HepG2 (cell line): ENCODE data around the gene NT5C. TPM values are rescaled to one million over a fixed set of nuclear protein-coding genes. Genes with fewer than 3 reads are reported as not detected.

Experiments used
- AHR ChIP-seq: IDR thresholded peaks from 2 replicates; pipeline ENCODE4 v1.6.1; 2018; ENCODE audit warnings: missing genetic modification reagents, missing compliant biosample characterization
- CCAR2 ChIP-seq: fragments of 200-400 bp; formaldehyde crosslinking; optimal IDR thresholded peaks from 2 replicates; pipeline ENCODE3; 2018; ENCODE audit warnings: low read depth, mild to moderate bottlenecking, low read length, moderate library complexity
- DNMT1 ChIP-seq: sonication (generic); formaldehyde crosslinking; IDR thresholded peaks from 2 replicates; pipeline ENCODE4 v1.5.1; 2020; ENCODE audit warnings: mild to moderate bottlenecking, missing genetic modification reagents
- GTF3A ChIP-seq: sonication (generic); formaldehyde crosslinking; conservative IDR thresholded peaks from 2 replicates; pipeline ENCODE4 v1.4.0; 2020; ENCODE audit warnings: mild to moderate bottlenecking, missing genetic modification reagents
- KAT7 ChIP-seq: IDR thresholded peaks from 2 replicates; pipeline ENCODE4 v1.6.1; 2018; ENCODE audit warnings: borderline replicate concordance, missing compliant biosample characterization
- KLF13 ChIP-seq: sonication (generic); formaldehyde crosslinking; IDR thresholded peaks from 2 replicates; pipeline ENCODE4 v1.4.0; 2020; ENCODE audit warnings: mild to moderate bottlenecking, missing genetic modification reagents
- KLF15 ChIP-seq: sonication (generic); formaldehyde crosslinking; IDR thresholded peaks from 2 replicates; pipeline ENCODE4 v1.8.1; 2023; ENCODE audit warnings: borderline replicate concordance, mild to moderate bottlenecking, inconsistent platforms, missing genetic modification reagents, mixed read lengths
- NFIB ChIP-seq: sonication (generic); formaldehyde crosslinking; IDR thresholded peaks from 2 replicates; pipeline ENCODE4 v1.9.0; 2021; ENCODE audit warnings: missing genetic modification reagents, mild to moderate bottlenecking, borderline replicate concordance
- NFRKB ChIP-seq: fragments of 450-650 bp; IDR thresholded peaks from 2 replicates; pipeline ENCODE4 v1.6.1; 2017
- NFYC ChIP-seq: IDR thresholded peaks from 2 replicates; pipeline ENCODE4 v1.6.1; 2016; ENCODE audit warnings: missing genetic modification reagents, missing compliant biosample characterization
- NONO ChIP-seq, 2 experiments: fragments of 450-650 bp in 1 of 2; sonication (generic) in 1 of 2; formaldehyde crosslinking in 1 of 2; IDR thresholded peaks in 1 of 2; conservative IDR thresholded peaks in 1 of 2; 2 replicates each; pipeline versions ENCODE4 v1.6.1 to v1.8.0; 2017 to 2022; ENCODE audit warnings: mild to moderate bottlenecking in 1 of 2, missing genetic modification reagents in 1 of 2, moderate library complexity in 1 of 2
- POGZ ChIP-seq: sonication (generic); formaldehyde crosslinking; IDR thresholded peaks from 2 replicates; pipeline ENCODE4 v1.4.0; 2020; ENCODE audit warnings: mild to moderate bottlenecking, missing genetic modification reagents
- SMARCC2 ChIP-seq: fragments of 450-650 bp; IDR thresholded peaks from 2 replicates; pipeline ENCODE4 v1.6.1; 2017; ENCODE audit warnings: antibody characterized with exemption, mild to moderate bottlenecking
- ZKSCAN8 ChIP-seq: IDR thresholded peaks from 2 replicates; pipeline ENCODE4 v1.6.1; 2016; ENCODE audit warnings: borderline replicate concordance, missing genetic modification reagents, missing compliant biosample characterization
- ZMYM2 ChIP-seq: sonication (generic); formaldehyde crosslinking; IDR thresholded peaks from 2 replicates; pipeline ENCODE4 v1.8.0; 2022; ENCODE audit warnings: mild to moderate bottlenecking, missing genetic modification reagents
- ZNF235 ChIP-seq: sonication (generic); formaldehyde crosslinking; IDR thresholded peaks from 2 replicates; pipeline ENCODE4 v1.8.1; 2023; ENCODE audit warnings: mild to moderate bottlenecking, missing genetic modification reagents, borderline replicate concordance
- ZNF549 ChIP-seq: sonication (generic); formaldehyde crosslinking; IDR thresholded peaks from 2 replicates; pipeline ENCODE4 v1.5.0; 2020; ENCODE audit warnings: missing genetic modification reagents
- ZNF598 ChIP-seq: sonication (generic); formaldehyde crosslinking; IDR thresholded peaks from 2 replicates; pipeline ENCODE4 v1.5.1; 2020; ENCODE audit warnings: mild to moderate bottlenecking, missing genetic modification reagents, borderline replicate concordance
- ZNF781 ChIP-seq: sonication (generic); formaldehyde crosslinking; IDR thresholded peaks from 2 replicates; pipeline ENCODE4 v1.5.1; 2020; ENCODE audit warnings: borderline replicate concordance, mild to moderate bottlenecking, missing genetic modification reagents; ENCODE audit errors: not compliant biosample characterization
- polyA plus RNA-seq, 8 experiments: library from polyadenylated mRNA; depleted of rRNA in 3 of 8; stranded (reverse) in 7 of 8; unstranded in 1 of 8; fragments of >200 nt; fragmentation: Illumina TruSeq in 4 of 8; extraction: Trizol in 4 of 8; gene quantifications; 2 replicates each; pipeline versions ENCODE4 v1.2.1 to v1.2.3, GENCODE V29; 2011 to 2016; ENCODE audit warnings: low read depth in 4 of 8, missing spikeins in 1 of 8, mixed read lengths in 1 of 8; ENCODE audit not compliant: insufficient read depth in 1 of 8
- total RNA-seq, 5 experiments: library from RNA; depleted of rRNA; stranded (reverse); fragments of >200 nt; fragmentation: Illumina TruSeq; extraction: Trizol; gene quantifications; 2 replicates each; pipeline ENCODE4 v1.2.3, GENCODE V29; 2016; ENCODE audit warnings: low read depth in 1 of 5
- TF ChIP-seq, protein P1 (sequence below): sonication (generic); formaldehyde crosslinking; IDR thresholded peaks from 2 replicates; pipeline ENCODE4 v1.8.0; 2022; ENCODE audit warnings: mild to moderate bottlenecking, missing genetic modification reagents; ENCODE audit not compliant: insufficient replicate concordance
- TF ChIP-seq, protein P2 (sequence below): sonication (generic); formaldehyde crosslinking; IDR thresholded peaks from 2 replicates; pipeline ENCODE4 v1.5.0; 2020; ENCODE audit warnings: mild to moderate bottlenecking, missing genetic modification reagents
- TF ChIP-seq, protein P3 (sequence below): sonication (generic); formaldehyde crosslinking; IDR thresholded peaks from 2 replicates; pipeline ENCODE4 v1.8.1; 2023; ENCODE audit warnings: mild to moderate bottlenecking, missing genetic modification reagents, borderline replicate concordance
- TF ChIP-seq, protein P4 (sequence below): sonication (generic); formaldehyde crosslinking; IDR thresholded peaks from 2 replicates; pipeline ENCODE4 v1.8.0; 2022; ENCODE audit warnings: mild to moderate bottlenecking, missing genetic modification reagents, moderate library complexity
- TF ChIP-seq, protein P5 (sequence below): sonication (generic); formaldehyde crosslinking; IDR thresholded peaks from 2 replicates; pipeline ENCODE4 v1.4.0; 2020; ENCODE audit warnings: mild to moderate bottlenecking, missing genetic modification reagents

Gene NT5C
- total and polyA plus RNA-seq, 2 of the 13 experiments (the other 11 are each of a cell fraction or from before 2014, with no cell fraction given) = 42.8 to 48.6 TPM

DNA sequence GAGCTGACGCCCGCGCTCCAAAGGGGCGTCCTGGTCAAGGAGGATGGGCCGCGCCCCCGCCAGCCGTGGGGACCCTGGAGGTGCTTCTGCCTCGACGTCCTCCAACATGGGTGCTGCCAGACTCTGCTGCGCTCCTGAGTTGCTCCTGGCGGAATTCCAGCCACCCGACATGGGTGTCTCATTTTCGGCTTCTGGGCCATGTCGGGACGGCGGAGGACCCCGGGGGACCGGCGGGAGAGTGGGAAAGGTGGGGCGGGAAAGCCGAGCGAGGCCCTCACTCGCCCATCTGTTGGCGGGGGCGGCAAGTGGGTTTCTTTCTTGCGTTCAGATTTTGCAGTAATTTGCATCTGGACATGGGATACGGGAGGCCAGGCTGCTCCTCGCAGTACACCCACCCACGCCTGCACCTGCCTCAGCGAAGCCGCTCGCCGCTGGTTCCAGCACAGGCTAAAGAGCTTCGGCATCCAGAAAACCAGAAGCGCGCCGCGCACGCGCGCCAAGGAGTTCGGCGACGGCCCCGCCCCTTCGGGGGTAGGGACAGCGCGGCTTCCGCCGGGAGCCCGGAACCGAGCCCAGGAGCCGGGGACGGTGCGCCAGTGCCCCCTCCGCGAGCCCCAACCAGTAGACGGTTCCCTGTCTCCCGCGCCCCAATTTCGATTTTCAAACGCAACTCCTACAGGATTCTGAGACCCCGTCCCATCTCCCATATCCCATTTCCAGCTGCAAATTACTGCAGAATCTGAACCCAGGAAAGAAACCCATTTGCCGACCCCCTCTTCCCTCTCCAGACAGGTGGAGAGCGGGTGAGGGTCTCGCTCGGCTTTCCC lies 21.9 kb downstream of the NT5C start, which contains the start of gene ARMC7 (continued):
- TF ChIP-seq, protein P1, sequence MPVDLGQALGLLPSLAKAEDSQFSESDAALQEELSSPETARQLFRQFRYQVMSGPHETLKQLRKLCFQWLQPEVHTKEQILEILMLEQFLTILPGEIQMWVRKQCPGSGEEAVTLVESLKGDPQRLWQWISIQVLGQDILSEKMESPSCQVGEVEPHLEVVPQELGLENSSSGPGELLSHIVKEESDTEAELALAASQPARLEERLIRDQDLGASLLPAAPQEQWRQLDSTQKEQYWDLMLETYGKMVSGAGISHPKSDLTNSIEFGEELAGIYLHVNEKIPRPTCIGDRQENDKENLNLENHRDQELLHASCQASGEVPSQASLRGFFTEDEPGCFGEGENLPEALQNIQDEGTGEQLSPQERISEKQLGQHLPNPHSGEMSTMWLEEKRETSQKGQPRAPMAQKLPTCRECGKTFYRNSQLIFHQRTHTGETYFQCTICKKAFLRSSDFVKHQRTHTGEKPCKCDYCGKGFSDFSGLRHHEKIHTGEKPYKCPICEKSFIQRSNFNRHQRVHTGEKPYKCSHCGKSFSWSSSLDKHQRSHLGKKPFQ (CRISPR knock-in tag) = no peak
- TF ChIP-seq ZNF549 (CRISPR knock-in tag) = no peak
- TF ChIP-seq GTF3A = no peak
- TF ChIP-seq ZNF598 = no peak
- peak; percentile 36; the same call in 1 of the 2 replicates for TF ChIP-seq POGZ (CRISPR knock-in tag)
- TF ChIP-seq KLF13 (CRISPR knock-in tag) = no peak
- TF ChIP-seq KAT7 (CRISPR knock-in tag) = no peak; the same call in 1 of the 2 replicates
- TF ChIP-seq, protein P2, sequence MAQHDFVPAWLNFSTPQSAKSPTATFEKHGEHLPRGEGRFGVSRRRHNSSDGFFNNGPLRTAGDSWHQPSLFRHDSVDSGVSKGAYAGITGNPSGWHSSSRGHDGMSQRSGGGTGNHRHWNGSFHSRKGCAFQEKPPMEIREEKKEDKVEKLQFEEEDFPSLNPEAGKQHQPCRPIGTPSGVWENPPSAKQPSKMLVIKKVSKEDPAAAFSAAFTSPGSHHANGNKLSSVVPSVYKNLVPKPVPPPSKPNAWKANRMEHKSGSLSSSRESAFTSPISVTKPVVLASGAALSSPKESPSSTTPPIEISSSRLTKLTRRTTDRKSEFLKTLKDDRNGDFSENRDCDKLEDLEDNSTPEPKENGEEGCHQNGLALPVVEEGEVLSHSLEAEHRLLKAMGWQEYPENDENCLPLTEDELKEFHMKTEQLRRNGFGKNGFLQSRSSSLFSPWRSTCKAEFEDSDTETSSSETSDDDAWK (CRISPR knock-in tag) = no peak
- no peak for TF ChIP-seq NFRKB
- no peak for TF ChIP-seq SMARCC2
- no peak for TF ChIP-seq NFIB
- TF ChIP-seq ZNF235 = no peak
- no peak for TF ChIP-seq ZKSCAN8 (CRISPR knock-in tag)
- 0 out of 2 replicates have a peak, but pooled peaks have one; percentile 14 for TF ChIP-seq ZMYM2 (CRISPR knock-in tag)
- no peak for TF ChIP-seq DNMT1 (CRISPR knock-in tag)
- no peak for TF ChIP-seq NFYC
- no peak for TF ChIP-seq KLF15 (CRISPR knock-in tag)
- no peak for TF ChIP-seq AHR
- no peak for TF ChIP-seq NONO (IDR thresholded peaks at IDR 0.05)
- TF ChIP-seq NONO (CRISPR knock-in tag; conservative IDR thresholded peaks at IDR 0.05) = 0 out of 2 replicates have a peak, but pooled peaks have one; percentile 43
- TF ChIP-seq, protein P3, sequence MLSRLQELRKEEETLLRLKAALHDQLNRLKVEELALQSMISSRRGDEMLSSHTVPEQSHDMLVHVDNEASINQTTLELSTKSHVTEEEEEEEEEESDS (CRISPR knock-in tag) = 0 out of 2 replicates have a peak, but pooled peaks have one; percentile 47
- TF ChIP-seq, protein P4, sequence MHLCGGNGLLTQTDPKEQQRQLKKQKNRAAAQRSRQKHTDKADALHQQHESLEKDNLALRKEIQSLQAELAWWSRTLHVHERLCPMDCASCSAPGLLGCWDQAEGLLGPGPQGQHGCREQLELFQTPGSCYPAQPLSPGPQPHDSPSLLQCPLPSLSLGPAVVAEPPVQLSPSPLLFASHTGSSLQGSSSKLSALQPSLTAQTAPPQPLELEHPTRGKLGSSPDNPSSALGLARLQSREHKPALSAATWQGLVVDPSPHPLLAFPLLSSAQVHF (CRISPR knock-in tag) = no peak
- TF ChIP-seq, protein P5, sequence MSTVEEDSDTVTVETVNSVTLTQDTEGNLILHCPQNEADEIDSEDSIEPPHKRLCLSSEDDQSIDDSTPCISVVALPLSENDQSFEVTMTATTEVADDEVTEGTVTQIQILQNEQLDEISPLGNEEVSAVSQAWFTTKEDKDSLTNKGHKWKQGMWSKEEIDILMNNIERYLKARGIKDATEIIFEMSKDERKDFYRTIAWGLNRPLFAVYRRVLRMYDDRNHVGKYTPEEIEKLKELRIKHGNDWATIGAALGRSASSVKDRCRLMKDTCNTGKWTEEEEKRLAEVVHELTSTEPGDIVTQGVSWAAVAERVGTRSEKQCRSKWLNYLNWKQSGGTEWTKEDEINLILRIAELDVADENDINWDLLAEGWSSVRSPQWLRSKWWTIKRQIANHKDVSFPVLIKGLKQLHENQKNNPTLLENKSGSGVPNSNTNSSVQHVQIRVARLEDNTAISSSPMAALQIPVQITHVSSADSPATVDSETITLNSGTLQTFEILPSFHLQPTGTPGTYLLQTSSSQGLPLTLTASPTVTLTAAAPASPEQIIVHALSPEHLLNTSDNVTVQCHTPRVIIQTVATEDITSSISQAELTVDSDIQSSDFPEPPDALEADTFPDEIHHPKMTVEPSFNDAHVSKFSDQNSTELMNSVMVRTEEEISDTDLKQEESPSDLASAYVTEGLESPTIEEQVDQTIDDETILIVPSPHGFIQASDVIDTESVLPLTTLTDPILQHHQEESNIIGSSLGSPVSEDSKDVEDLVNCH (CRISPR knock-in tag) = no peak
- no peak for TF ChIP-seq CCAR2
- peak; percentile 61 for TF ChIP-seq ZNF781 (CRISPR knock-in tag)
